Fibroblast of lung (primary cell): ENCODE data around the gene CDX1. TPM values are rescaled to one million over a fixed set of nuclear protein-coding genes. Genes with fewer than 3 reads are reported as not detected.

Source experiments
- DNase-seq, 2 donors: peaks; one replicate each; pipeline versions ENCODE4 v3.0.0 to v3.0.0-alpha.2; 2010; ENCODE audit warnings: low read depth in 2 of 2
- H2AFZ ChIP-seq: 2 replicates; pipeline ENCODE4 v1.5.1; 2012; ENCODE audit warnings: low read length, control low read depth, inconsistent platforms
- H3K27ac ChIP-seq: 2 replicates; pipeline ENCODE4 v1.5.1; 2011; ENCODE audit warnings: low read length, control low read depth; ENCODE audit not compliant: insufficient read depth
- H3K27me3 ChIP-seq: 2 replicates; pipeline ENCODE4 v1.5.1; 2011; ENCODE audit warnings: mild to moderate bottlenecking, low read length; ENCODE audit not compliant: control insufficient read depth, insufficient read depth
- H3K36me3 ChIP-seq: 2 replicates; pipeline ENCODE4 v1.5.1; 2011; ENCODE audit warnings: low read length; ENCODE audit not compliant: control insufficient read depth, insufficient read depth
- H3K4me1 ChIP-seq: 2 replicates; pipeline ENCODE4 v1.5.1; 2011; ENCODE audit warnings: low read length; ENCODE audit not compliant: control insufficient read depth, insufficient read depth; ENCODE audit errors: extremely low read depth
- H3K4me2 ChIP-seq: 2 replicates; pipeline ENCODE4 v1.5.1; 2011; ENCODE audit warnings: low read length, control low read depth; ENCODE audit not compliant: insufficient read depth; ENCODE audit errors: extremely low read depth
- H3K4me3 ChIP-seq, 4 experiments: fragments of 200-600 bp in 1 of 4; sonication (generic) in 1 of 4; replicated peaks in 1 of 4; 2 replicates each; pipeline ENCODE4 v1.5.1; 2011 to 2016; ENCODE audit warnings: low read length in 4 of 4, low read depth in 3 of 4, mild to moderate bottlenecking in 3 of 4, control low read depth in 2 of 4, inconsistent platforms in 1 of 4, mixed read lengths in 1 of 4; ENCODE audit not compliant: insufficient read depth in 1 of 4; ENCODE audit errors: control extremely low read depth in 1 of 4
- H3K79me2 ChIP-seq: 2 replicates; pipeline ENCODE4 v1.5.1; 2012; ENCODE audit warnings: mild to moderate bottlenecking, low read length, inconsistent platforms; ENCODE audit not compliant: control insufficient read depth, insufficient read depth
- H3K9ac ChIP-seq: 2 replicates; pipeline ENCODE4 v1.5.1; 2011; ENCODE audit warnings: mild to moderate bottlenecking, low read length, control low read depth; ENCODE audit not compliant: insufficient read depth
- H3K9me3 ChIP-seq: 2 replicates; pipeline ENCODE4 v1.5.1; 2012; ENCODE audit warnings: low read depth, low read length; ENCODE audit not compliant: control insufficient read depth, insufficient read depth
- H4K20me1 ChIP-seq: 2 replicates; pipeline ENCODE4 v1.5.1; 2011; ENCODE audit warnings: low read length; ENCODE audit not compliant: control insufficient read depth, insufficient read depth; ENCODE audit errors: extremely low read depth
- CTCF ChIP-seq, 2 donors: IDR thresholded peaks in 1 of 2; conservative IDR thresholded peaks in 1 of 2; 1 replicate in 1 of 2; 2 replicates in 1 of 2; pipeline ENCODE4 v1.5.1; 2011 to 2012; ENCODE audit warnings: low read length in 2 of 2, control low read depth in 1 of 2, inconsistent platforms in 1 of 2, low read depth in 1 of 2, mild to moderate bottlenecking in 1 of 2
- EZH2 ChIP-seq: IDR thresholded peaks from 2 replicates; pipeline ENCODE4 v1.5.1; 2012; ENCODE audit warnings: low read length, control low read depth, mild to moderate bottlenecking; ENCODE audit errors: missing control alignments
- polyA plus RNA-seq, 2 donors: library from polyadenylated mRNA; depleted of rRNA in 1 of 2; stranded (reverse) in 1 of 2; unstranded in 1 of 2; fragments of >200 nt; gene quantifications; 2 replicates each; pipeline ENCODE4 v1.2.1, GENCODE V29; 2011 to 2012; ENCODE audit warnings: missing spikeins in 1 of 2
- total RNA-seq: library from RNA; depleted of rRNA; stranded (reverse); fragments of >200 nt; gene quantifications from 2 replicates; pipeline ENCODE4 v1.2.1, GENCODE V29; 2014

Gene CDX1
- total and polyA plus RNA-seq, 2 donors (not counting 1 experiment from before 2014, with no cell fraction given) = 0.33 to 1.8 TPM

- peaks cover 20% of the 10 kb centered on the region for H3K27me3 ChIP-seq
- no peaks in the 10 kb centered on the region for H4K20me1 ChIP-seq
- no peaks in the 10 kb centered on the region for H3K36me3 ChIP-seq
- no peak overlapping the region for H2AFZ ChIP-seq
- H3K4me3 ChIP-seq = no peak overlapping the region
- no peak overlapping the region for H3K4me2 ChIP-seq
- H3K27ac ChIP-seq = no peak overlapping the region
- no peak for DNase-seq
- H3K4me1 ChIP-seq = no peaks in the 10 kb centered on the region
- no peak for TF ChIP-seq EZH2
- TF ChIP-seq CTCF (conservative IDR thresholded peaks at IDR 0.05 in 1 of 2, IDR thresholded peaks at IDR 0.05 in 1 of 2; ENCODE audit: low read depth in 1 of 2, low read length in 2 of 2) = no peak
- H3K79me2 ChIP-seq = no peaks in the 10 kb centered on the region
- no peaks in the 10 kb centered on the region for H3K9me3 ChIP-seq
- H3K9ac ChIP-seq = no peak overlapping the region
These were observed 6.0 kb downstream of the CDX1 start for GRCh38 chr5:150172556-150172955.

- Histone ChIP-seq H3K9ac (no peak overlapping the region), H3K79me2 (no peaks in the 10 kb centered on the region), H2AFZ (no peak overlapping the region), H3K4me2 (no peak overlapping the region), H3K9me3 (no peaks in the 10 kb centered on the region), H3K27me3 (peaks cover 20% of the 10 kb centered on the region), H3K36me3 (no peaks in the 10 kb centered on the region), H3K27ac (no peak overlapping the region), H4K20me1 (no peaks in the 10 kb centered on the region), H3K4me1 (no peaks in the 10 kb centered on the region), H3K4me3 (no peak overlapping the region)
- no peak for DNase-seq
- no peak for TF ChIP-seq EZH2
- TF ChIP-seq CTCF (conservative IDR thresholded peaks at IDR 0.05 in 1 of 2, IDR thresholded peaks at IDR 0.05 in 1 of 2; ENCODE audit: low read depth in 1 of 2, low read length in 2 of 2) = no peak
These were observed 6.6 kb downstream of the CDX1 start for GRCh38 chr5:150173161-150173560.

- Histone ChIP-seq H3K79me2 (no peaks in the 10 kb centered on the region), H3K27me3 (peaks cover 19% of the 10 kb centered on the region), H3K4me3 (no peak overlapping the region), H3K4me1 (no peaks in the 10 kb centered on the region), H3K36me3 (no peaks in the 10 kb centered on the region), H3K9me3 (no peaks in the 10 kb centered on the region), H2AFZ (no peak overlapping the region), H3K9ac (no peak overlapping the region), H3K27ac (no peak overlapping the region), H3K4me2 (no peak overlapping the region), H4K20me1 (no peaks in the 10 kb centered on the region)
- TF ChIP-seq EZH2 (no peak), CTCF (conservative IDR thresholded peaks at IDR 0.05 in 1 of 2, IDR thresholded peaks at IDR 0.05 in 1 of 2; ENCODE audit: low read depth in 1 of 2, low read length in 2 of 2) (no peak)
- DNase-seq = no peak
These were observed 7.7 kb downstream of the CDX1 start for GRCh38 chr5:150174285-150174684.
